Measurements from ENCODE around the gene HNRNPA1. TPM values are rescaled to one million over a fixed set of nuclear protein-coding genes. Genes with fewer than 3 reads are reported as not detected.

The HNRNPA1 gene
- total and polyA plus RNA-seq, 9 of the 15 experiments (the other 6 are each of a cell fraction or from before 2014, with no cell fraction given): 1,166 to 2,703 (median 1,815) TPM

DNA sequence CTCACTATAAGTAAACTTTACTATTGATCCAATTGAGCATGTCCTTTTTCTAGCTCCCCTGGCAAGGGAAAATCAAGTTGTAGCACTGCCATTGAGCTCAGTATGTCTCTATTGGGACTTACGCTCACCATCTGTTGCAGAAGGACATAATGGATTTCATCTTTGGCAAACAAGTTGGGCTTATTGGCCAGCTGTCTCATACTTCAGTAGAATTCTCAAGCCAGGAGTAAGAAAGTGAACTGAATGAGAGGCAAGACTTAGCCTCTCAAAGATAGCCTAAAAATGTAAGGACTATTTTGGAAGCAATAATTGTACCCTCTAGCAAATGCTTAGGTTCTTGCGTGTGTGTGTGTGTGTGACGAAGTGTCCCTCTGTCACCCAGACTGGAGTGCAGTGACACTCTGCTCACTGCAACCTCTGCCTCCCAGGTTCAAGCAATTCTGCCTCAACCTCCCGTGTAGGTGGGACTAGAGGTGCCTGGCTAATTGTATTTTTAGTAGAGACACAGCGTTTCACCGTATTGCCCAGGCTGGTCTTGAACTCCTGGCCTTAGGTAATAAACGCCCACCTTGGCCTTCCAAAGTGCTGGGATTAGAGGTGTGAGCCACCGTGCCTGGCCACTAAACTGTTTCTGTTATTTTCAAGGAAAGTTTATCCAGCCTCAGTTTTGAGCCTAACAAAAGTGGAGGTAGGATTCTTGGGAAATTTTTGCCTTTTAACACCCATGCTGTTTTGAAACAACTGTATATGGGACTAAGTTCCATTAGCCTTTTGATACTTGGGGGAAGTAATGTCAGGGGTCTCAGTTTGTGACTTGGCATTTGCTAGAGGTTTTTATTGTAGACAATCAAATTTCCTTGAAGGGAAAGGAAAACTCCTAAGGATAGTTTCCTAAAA is 7.0 kb downstream of the HNRNPA1 start (continued):
- TF ChIP-seq GABPB2 (CRISPR knock-in tag; conservative IDR thresholded peaks at IDR 0.05) (no peak), FOS (IDR thresholded peaks at IDR 0.05; ENCODE audit: extremely low read depth, insufficient read length) (no peak), CHD4 (IDR thresholded peaks at IDR 0.05; ENCODE audit: insufficient read depth, insufficient replicate concordance, low read depth, low read length, poor library complexity, severe bottlenecking) (no peak), ARID2 (IDR thresholded peaks at IDR 0.05) (no peak), ZNF551 (CRISPR knock-in tag; IDR thresholded peaks at IDR 0.05) (peak; percentile 48), MCM2 (IDR thresholded peaks at IDR 0.05; ENCODE audit: low read depth) (no peak), U2AF1 (optimal IDR thresholded peaks at IDR 0.05; ENCODE audit: low read depth, low read length) (no peak), NR4A1 (CRISPR knock-in tag; IDR thresholded peaks at IDR 0.05) (no peak), NR4A1 (tag; IDR thresholded peaks at IDR 0.05) (no peak), JUNB (CRISPR knock-in tag; conservative IDR thresholded peaks at IDR 0.05) (no peak), ZNF311 (CRISPR knock-in tag; IDR thresholded peaks at IDR 0.05) (0 out of 2 replicates have a peak, but pooled peaks have one; percentile 17), ZNF512 (tag; IDR thresholded peaks at IDR 0.05) (no peak), CBX2 (IDR thresholded peaks at IDR 0.05; ENCODE audit: insufficient read depth, low read length, poor library complexity, severe bottlenecking) (no peak), LARP7 (IDR thresholded peaks at IDR 0.05) (no peak), ZNF347 (CRISPR knock-in tag; IDR thresholded peaks at IDR 0.05; ENCODE audit: low read depth) (peak; percentile 66; the same call in 1 of the 2 replicates), SMAD1 (IDR thresholded peaks at IDR 0.05; ENCODE audit: low read depth, low read length, partially characterized antibody) (no peak), ZNF408 (CRISPR knock-in tag; IDR thresholded peaks at IDR 0.05; ENCODE audit: low read depth) (no peak), ZFPM2 (CRISPR knock-in tag; IDR thresholded peaks at IDR 0.05) (no peak), ZBTB1 (CRISPR knock-in tag; IDR thresholded peaks at IDR 0.05; ENCODE audit: borderline replicate concordance, low read depth) (peak; percentile 37; the same call in 1 of the 2 replicates)
- TF ChIP-seq, protein P1, sequence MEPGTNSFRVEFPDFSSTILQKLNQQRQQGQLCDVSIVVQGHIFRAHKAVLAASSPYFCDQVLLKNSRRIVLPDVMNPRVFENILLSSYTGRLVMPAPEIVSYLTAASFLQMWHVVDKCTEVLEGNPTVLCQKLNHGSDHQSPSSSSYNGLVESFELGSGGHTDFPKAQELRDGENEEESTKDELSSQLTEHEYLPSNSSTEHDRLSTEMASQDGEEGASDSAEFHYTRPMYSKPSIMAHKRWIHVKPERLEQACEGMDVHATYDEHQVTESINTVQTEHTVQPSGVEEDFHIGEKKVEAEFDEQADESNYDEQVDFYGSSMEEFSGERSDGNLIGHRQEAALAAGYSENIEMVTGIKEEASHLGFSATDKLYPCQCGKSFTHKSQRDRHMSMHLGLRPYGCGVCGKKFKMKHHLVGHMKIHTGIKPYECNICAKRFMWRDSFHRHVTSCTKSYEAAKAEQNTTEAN (CRISPR knock-in tag; IDR thresholded peaks at IDR 0.05): 0 out of 2 replicates have a peak, but pooled peaks have one; percentile 62
- TF ChIP-seq, protein P2, sequence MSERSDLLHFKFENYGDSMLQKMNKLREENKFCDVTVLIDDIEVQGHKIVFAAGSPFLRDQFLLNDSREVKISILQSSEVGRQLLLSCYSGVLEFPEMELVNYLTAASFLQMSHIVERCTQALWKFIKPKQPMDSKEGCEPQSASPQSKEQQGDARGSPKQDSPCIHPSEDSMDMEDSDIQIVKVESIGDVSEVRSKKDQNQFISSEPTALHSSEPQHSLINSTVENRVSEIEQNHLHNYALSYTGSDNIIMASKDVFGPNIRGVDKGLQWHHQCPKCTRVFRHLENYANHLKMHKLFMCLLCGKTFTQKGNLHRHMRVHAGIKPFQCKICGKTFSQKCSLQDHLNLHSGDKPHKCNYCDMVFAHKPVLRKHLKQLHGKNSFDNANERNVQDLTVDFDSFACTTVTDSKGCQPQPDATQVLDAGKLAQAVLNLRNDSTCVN (CRISPR knock-in tag; IDR thresholded peaks at IDR 0.05): peak; percentile 19; the same call in 1 of the 2 replicates
- TF ChIP-seq, protein P3, sequence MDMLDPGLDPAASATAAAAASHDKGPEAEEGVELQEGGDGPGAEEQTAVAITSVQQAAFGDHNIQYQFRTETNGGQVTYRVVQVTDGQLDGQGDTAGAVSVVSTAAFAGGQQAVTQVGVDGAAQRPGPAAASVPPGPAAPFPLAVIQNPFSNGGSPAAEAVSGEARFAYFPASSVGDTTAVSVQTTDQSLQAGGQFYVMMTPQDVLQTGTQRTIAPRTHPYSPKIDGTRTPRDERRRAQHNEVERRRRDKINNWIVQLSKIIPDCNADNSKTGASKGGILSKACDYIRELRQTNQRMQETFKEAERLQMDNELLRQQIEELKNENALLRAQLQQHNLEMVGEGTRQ (CRISPR knock-in tag; IDR thresholded peaks at IDR 0.05): no peak

Measured in K562 (cell line).